ENCODE measurements around the gene DCAF17. TPM values are rescaled to one million over a fixed set of nuclear protein-coding genes. Genes with fewer than 3 reads are reported as not detected.

Gene DCAF17
- total RNA-seq, 1 donor from 2014 or later: 16.2 TPM

DNA sequence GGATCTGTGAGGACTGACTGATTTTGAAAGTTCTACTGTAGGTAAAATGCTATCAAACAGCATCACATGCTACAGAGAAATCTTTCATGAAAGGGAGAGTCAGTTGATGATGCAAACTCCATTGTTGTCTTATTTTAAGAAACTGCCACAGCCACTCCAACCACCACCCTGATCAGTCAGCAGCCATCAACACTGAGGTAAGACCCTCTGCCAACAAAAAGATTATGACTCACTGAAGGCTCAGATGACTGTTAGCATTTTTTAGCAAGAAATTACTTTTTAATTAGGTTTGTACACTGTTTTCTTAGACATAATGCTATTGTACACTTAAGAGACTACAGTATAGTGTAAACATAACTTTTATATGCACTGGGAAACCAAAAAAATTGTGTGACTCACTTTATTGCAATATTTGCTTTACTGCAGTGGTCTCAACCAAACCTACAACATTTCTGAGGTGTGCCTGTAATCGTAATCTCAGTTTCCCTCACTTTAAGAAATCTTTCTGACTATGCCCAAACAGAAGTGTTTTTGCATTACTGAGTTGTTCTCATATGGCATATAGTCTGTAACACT lies 43.0 kb upstream of the DCAF17 start:
- Mint-ChIP-seq H3K27me3 (ENCODE audit: unreplicated experiment) (no peaks in the 10 kb centered on the region), H3K27ac (ENCODE audit: unreplicated experiment) (no peak overlapping the region), H3K4me3 (ENCODE audit: unreplicated experiment) (no peak overlapping the region), H3K9me3 (ENCODE audit: unreplicated experiment) (no peaks in the 10 kb centered on the region), H3K36me3 (ENCODE audit: low read depth, unreplicated experiment) (peaks cover 3% of the 10 kb centered on the region), H3K4me1 (ENCODE audit: unreplicated experiment) (peaks cover 6% of the 10 kb centered on the region)
- DNase-seq (ENCODE audit: low spot score): no peak
- TF ChIP-seq, protein P1, sequence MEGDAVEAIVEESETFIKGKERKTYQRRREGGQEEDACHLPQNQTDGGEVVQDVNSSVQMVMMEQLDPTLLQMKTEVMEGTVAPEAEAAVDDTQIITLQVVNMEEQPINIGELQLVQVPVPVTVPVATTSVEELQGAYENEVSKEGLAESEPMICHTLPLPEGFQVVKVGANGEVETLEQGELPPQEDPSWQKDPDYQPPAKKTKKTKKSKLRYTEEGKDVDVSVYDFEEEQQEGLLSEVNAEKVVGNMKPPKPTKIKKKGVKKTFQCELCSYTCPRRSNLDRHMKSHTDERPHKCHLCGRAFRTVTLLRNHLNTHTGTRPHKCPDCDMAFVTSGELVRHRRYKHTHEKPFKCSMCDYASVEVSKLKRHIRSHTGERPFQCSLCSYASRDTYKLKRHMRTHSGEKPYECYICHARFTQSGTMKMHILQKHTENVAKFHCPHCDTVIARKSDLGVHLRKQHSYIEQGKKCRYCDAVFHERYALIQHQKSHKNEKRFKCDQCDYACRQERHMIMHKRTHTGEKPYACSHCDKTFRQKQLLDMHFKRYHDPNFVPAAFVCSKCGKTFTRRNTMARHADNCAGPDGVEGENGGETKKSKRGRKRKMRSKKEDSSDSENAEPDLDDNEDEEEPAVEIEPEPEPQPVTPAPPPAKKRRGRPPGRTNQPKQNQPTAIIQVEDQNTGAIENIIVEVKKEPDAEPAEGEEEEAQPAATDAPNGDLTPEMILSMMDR (IDR thresholded peaks at IDR 0.05; ENCODE audit: unreplicated experiment): no peak

DNA sequence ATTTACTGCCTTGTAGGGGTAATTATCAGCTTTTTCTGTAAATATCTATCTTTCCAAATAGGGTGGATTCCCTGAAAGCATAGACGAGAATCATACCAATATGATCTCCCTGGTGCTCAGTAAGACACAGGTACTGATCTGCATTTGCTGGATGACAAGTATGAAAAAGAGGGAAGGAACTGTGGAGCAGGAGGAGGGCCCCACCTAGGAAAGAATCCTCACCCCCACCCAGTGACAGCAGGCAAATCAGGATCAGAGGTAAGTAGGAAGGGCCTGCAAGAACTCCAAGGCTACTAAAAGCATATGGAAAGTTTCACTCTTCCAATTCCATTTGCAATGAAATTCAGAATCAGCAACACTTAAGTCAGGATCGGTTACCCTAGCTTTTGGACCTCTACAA lies 42.5 kb upstream of the DCAF17 start:
- H3K4me3 Mint-ChIP-seq (ENCODE audit: unreplicated experiment): no peak overlapping the region

DNA sequence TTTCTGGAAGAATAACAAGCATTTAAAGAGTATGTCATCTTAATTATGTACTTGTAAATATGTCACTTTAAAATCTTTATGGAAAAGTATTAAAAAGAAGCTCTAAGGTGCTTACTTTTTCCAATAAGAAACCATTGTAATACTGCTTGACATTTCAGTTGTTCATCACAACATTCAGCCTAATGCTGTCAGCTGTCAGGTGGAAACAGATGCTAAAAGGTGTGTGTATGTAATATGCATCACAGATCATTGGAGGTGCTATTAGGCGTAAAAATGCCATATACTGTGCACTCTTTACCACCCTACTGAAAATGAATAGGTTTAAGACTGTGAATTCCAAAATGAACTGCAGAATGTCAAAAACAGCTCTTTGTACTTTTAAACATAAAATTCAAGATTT lies 40.5 kb upstream of the DCAF17 start:
- H3K4me1 Mint-ChIP-seq (ENCODE audit: unreplicated experiment): no peaks in the 10 kb centered on the region
- H3K4me3 Mint-ChIP-seq (ENCODE audit: unreplicated experiment): no peak overlapping the region

More for the DNA sequence above, 42.5 kb upstream of the DCAF17 start:
- H3K9me3 Mint-ChIP-seq (ENCODE audit: unreplicated experiment): no peaks in the 10 kb centered on the region
- TF ChIP-seq, protein P1 (IDR thresholded peaks at IDR 0.05; ENCODE audit: unreplicated experiment): no peak
- peaks cover 5% of the 10 kb centered on the region for H3K4me1 Mint-ChIP-seq (ENCODE audit: unreplicated experiment)
- no peak overlapping the region for H3K27ac Mint-ChIP-seq (ENCODE audit: unreplicated experiment)
- peaks cover 3% of the 10 kb centered on the region for H3K36me3 Mint-ChIP-seq (ENCODE audit: low read depth, unreplicated experiment)
- no peaks in the 10 kb centered on the region for H3K27me3 Mint-ChIP-seq (ENCODE audit: unreplicated experiment)
- no peak for DNase-seq (ENCODE audit: low spot score)

DNA sequence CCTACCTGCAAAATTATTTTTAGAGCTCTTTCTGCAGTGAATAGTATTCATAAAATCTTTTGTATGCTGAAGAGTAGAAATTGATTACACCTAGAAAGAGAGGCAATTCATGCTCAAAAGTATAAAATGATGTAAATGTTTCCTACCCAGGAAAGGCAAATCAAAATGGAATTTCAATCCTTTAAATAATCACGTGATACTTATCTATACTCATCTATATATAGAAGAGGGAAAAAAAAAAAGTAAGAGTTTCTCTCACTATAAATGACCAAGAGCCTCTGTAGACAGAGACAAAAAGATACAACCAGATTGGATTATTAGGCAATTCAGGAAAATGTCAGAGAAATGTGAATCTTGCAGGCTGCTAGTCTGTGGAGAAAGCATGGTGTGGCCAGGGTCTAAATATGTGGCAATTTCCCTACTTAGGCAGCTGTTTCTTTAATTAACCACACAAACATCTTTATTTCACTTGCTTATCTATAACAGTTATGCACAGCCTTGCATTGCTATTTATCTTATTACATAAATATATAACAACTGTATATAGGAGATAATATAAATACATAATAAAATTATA lies 39.8 kb upstream of the DCAF17 start:
- Mint-ChIP-seq H3K4me3 (ENCODE audit: unreplicated experiment) (no peak overlapping the region), H3K9me3 (ENCODE audit: unreplicated experiment) (no peaks in the 10 kb centered on the region), H3K36me3 (ENCODE audit: low read depth, unreplicated experiment) (peaks cover 3% of the 10 kb centered on the region), H3K27me3 (ENCODE audit: unreplicated experiment) (no peaks in the 10 kb centered on the region), H3K4me1 (ENCODE audit: unreplicated experiment) (no peaks in the 10 kb centered on the region), H3K27ac (ENCODE audit: unreplicated experiment) (no peak overlapping the region)
- DNase-seq (ENCODE audit: low spot score): no peak
- TF ChIP-seq, protein P1 (IDR thresholded peaks at IDR 0.05; ENCODE audit: unreplicated experiment): no peak

More for the DNA sequence above, 40.5 kb upstream of the DCAF17 start:
- no peak overlapping the region for H3K27ac Mint-ChIP-seq (ENCODE audit: unreplicated experiment)
- H3K27me3 Mint-ChIP-seq (ENCODE audit: unreplicated experiment): no peaks in the 10 kb centered on the region
- TF ChIP-seq, protein P1 (IDR thresholded peaks at IDR 0.05; ENCODE audit: unreplicated experiment): no peak
- peaks cover 3% of the 10 kb centered on the region for H3K36me3 Mint-ChIP-seq (ENCODE audit: low read depth, unreplicated experiment)
- DNase-seq (ENCODE audit: low spot score): no peak
- no peaks in the 10 kb centered on the region for H3K9me3 Mint-ChIP-seq (ENCODE audit: unreplicated experiment)

DNA sequence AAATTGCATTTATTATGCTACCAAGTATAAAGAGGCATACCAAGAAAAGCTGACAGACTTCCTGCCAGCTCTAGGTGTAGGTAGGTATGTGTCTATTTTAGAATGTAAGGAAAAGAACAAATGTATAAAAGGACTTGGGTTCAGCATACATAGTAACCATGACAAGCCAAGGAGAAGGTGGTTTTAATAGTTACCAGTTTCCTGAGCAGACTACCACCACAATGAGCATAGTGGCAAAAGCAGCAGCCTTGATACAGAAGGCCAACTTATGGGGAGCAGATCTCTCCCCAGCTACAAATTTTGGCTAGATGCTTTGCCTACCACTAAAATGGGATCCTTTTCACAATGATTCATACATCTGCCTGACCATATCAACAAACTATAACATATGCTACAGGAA lies 34.7 kb upstream of the DCAF17 start:
- Mint-ChIP-seq H3K27me3 (ENCODE audit: unreplicated experiment) (no peaks in the 10 kb centered on the region), H3K4me3 (ENCODE audit: unreplicated experiment) (no peak overlapping the region), H3K9me3 (ENCODE audit: unreplicated experiment) (no peaks in the 10 kb centered on the region), H3K36me3 (ENCODE audit: low read depth, unreplicated experiment) (no peaks in the 10 kb centered on the region), H3K4me1 (ENCODE audit: unreplicated experiment) (no peaks in the 10 kb centered on the region), H3K27ac (ENCODE audit: unreplicated experiment) (no peak overlapping the region)
- DNase-seq (ENCODE audit: low spot score): no peak
- TF ChIP-seq, protein P1 (IDR thresholded peaks at IDR 0.05; ENCODE audit: unreplicated experiment): no peak

Measured in endothelial cell (in vitro differentiated cells).